Liver (tissue), 9 donors: Measurements from ENCODE around the gene CSPG4. TPM values are rescaled to one million over a fixed set of nuclear protein-coding genes. Genes with fewer than 3 reads are reported as not detected.
"Not testable (repeated sequence)": the region's sequence is repeated elsewhere in the genome, so short reads cannot be mapped to it uniquely, and the experiment has no call there.

ENCODE experiments used
- DNase-seq: peaks from one replicate; pipeline ENCODE4 v3.0.0-alpha.2; 2017; ENCODE audit warnings: low spot score
- H3K27ac ChIP-seq, 2 donors: one replicate each; pipeline ENCODE4 v1.7.0; 2013; ENCODE audit warnings: inconsistent platforms in 2 of 2, low read length in 2 of 2, control low read depth in 1 of 2, low read depth in 1 of 2, mild to moderate bottlenecking in 1 of 2
- H3K27me3 ChIP-seq, 4 donors: one replicate each; pipeline versions ENCODE4 v1.6.1 to v1.7.0; 2013; ENCODE audit warnings: low read length in 3 of 4, inconsistent platforms in 1 of 4, mild to moderate bottlenecking in 1 of 4, moderate library complexity in 1 of 4; ENCODE audit not compliant: control insufficient read depth in 4 of 4, insufficient read depth in 4 of 4
- H3K36me3 ChIP-seq, 4 donors: one replicate each; pipeline versions ENCODE4 v1.6.1 to v1.7.0; 2013; ENCODE audit warnings: low read length in 3 of 4, mild to moderate bottlenecking in 3 of 4, low read depth in 1 of 4, moderate library complexity in 1 of 4; ENCODE audit not compliant: control insufficient read depth in 4 of 4, insufficient read depth in 3 of 4
- H3K4me1 ChIP-seq, 4 donors: one replicate each; pipeline versions ENCODE4 v1.6.1 to v1.7.0; 2013; ENCODE audit warnings: low read length in 3 of 4, mild to moderate bottlenecking in 3 of 4, moderate library complexity in 1 of 4; ENCODE audit not compliant: control insufficient read depth in 4 of 4, insufficient read depth in 4 of 4
- H3K4me3 ChIP-seq, 3 donors: one replicate each; pipeline versions ENCODE4 v1.6.1 to v1.7.0; 2013; ENCODE audit warnings: low read length in 3 of 3, control low read depth in 1 of 3, low read depth in 1 of 3, mild to moderate bottlenecking in 1 of 3
- H3K9ac ChIP-seq, 2 donors: one replicate each; pipeline ENCODE4 v1.7.0; 2013; ENCODE audit warnings: low read length in 2 of 2, mild to moderate bottlenecking in 2 of 2, moderate library complexity in 2 of 2, control low read depth in 1 of 2, low read depth in 1 of 2
- H3K9me3 ChIP-seq, 4 donors: one replicate each; pipeline versions ENCODE4 v1.6.1 to v1.7.0; 2013; ENCODE audit warnings: low read length in 3 of 4; ENCODE audit not compliant: control insufficient read depth in 4 of 4
- EGR1 ChIP-seq, 2 donors: IDR thresholded peaks; 2 replicates each; pipeline ENCODE4 v1.6.1; 2016 to 2018; ENCODE audit warnings: antibody characterized with exemption in 2 of 2, low read depth in 2 of 2
- FOXA1 ChIP-seq: IDR thresholded peaks from 2 replicates; pipeline ENCODE4 v1.6.1; 2016; ENCODE audit warnings: antibody characterized with exemption
- FOXA2 ChIP-seq: IDR thresholded peaks from 2 replicates; pipeline ENCODE4 v1.6.1; 2016; ENCODE audit warnings: antibody characterized with exemption
- GABPA ChIP-seq, 2 donors: IDR thresholded peaks in 1 of 2; conservative IDR thresholded peaks in 1 of 2; 2 replicates each; pipeline ENCODE4 v1.6.1; 2016; ENCODE audit warnings: antibody characterized with exemption in 2 of 2, mild to moderate bottlenecking in 1 of 2, moderate library complexity in 1 of 2
- HNF4A ChIP-seq, 2 donors: conservative IDR thresholded peaks; 2 replicates each; pipeline ENCODE4 v1.6.1; 2016; ENCODE audit warnings: antibody characterized with exemption in 2 of 2, mild to moderate bottlenecking in 2 of 2
- NR2F2 ChIP-seq: IDR thresholded peaks from 2 replicates; pipeline ENCODE4 v1.6.1; 2016; ENCODE audit warnings: antibody characterized with exemption
- RAD21 ChIP-seq, 2 donors: IDR thresholded peaks; 2 replicates each; pipeline ENCODE4 v1.6.1; 2016; ENCODE audit warnings: antibody characterized with exemption in 2 of 2, mild to moderate bottlenecking in 2 of 2
- YY1 ChIP-seq: IDR thresholded peaks from 2 replicates; pipeline ENCODE4 v1.6.1; 2016; ENCODE audit warnings: antibody characterized with exemption, mild to moderate bottlenecking
- WGBS: extraction: QIAGEN DNeasy Blood & Tissue Kit; methylation state at CpG from one replicate; pipeline ENCODE4 v1.1.7; 2013; 5-methylcytosine and 5-hydroxymethylcytosine counted together
- polyA plus RNA-seq, 2 donors: library from polyadenylated mRNA; stranded (reverse) in 1 of 2; unstranded in 1 of 2; fragments of 200-250 nt in 1 of 2; fragments of >200 nt in 1 of 2; fragmentation: Nextera tagmentation in 1 of 2; extraction: Ambion mirVana in 1 of 2; gene quantifications; one replicate each; pipeline versions ENCODE4 v1.2.1 to v1.2.3, GENCODE V29; 2013 to 2015
- total RNA-seq, 2 donors: library from RNA; depleted of rRNA; stranded (reverse); fragments of >200 nt; gene quantifications; one replicate each; pipeline ENCODE4 v1.2.3, GENCODE V29; 2014
- TF ChIP-seq, protein P1 (sequence below): fragments of 150-350 bp; IDR thresholded peaks from 2 replicates; pipeline ENCODE4 v1.5.1; 2017; ENCODE audit warnings: improper control_type of control experiment, low read depth, low read length; ENCODE audit not compliant: missing input control
- TF ChIP-seq, protein P2 (sequence below): IDR thresholded peaks from 2 replicates; pipeline ENCODE4 v1.6.1; 2016; ENCODE audit warnings: antibody characterized with exemption
- TF ChIP-seq, protein P3 (sequence below): IDR thresholded peaks from 2 replicates; pipeline ENCODE4 v1.6.1; 2016; ENCODE audit warnings: antibody characterized with exemption
- donor health status: healthy.
- donor health status: healthy.
- donor health status: healthy.
- donor health status: healthy.
- donor health status: healthy.

CSPG4 gene
- total and polyA plus RNA-seq, 4 donors: 0.07 to 1.5 (median 0.76) TPM

DNA sequence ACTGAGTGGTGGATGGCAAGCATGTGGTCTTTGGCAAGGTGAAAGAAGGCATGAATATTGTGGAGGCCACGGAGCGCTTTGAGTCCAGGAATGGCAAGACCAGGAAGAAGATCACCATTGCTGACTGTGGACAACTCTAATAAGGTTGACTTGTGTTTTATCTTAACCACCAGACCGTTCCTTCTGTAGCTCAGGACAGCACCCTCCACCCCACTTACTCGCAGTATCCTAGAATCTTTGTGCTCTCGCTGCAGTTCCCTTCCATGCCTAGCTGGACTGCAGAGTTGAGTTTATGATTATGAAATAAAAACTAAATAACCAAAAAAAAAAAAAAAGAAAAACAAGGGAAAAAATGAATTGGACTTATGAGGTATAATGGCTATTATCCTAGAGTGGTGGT lies 34.5 kb upstream of the CSPG4 start:
- 96% methylated on average over 5 of the region's 5 CpGs for WGBS
- H3K27me3 ChIP-seq, H3K4me3 ChIP-seq, H3K4me1 ChIP-seq, DNase-seq, H3K9me3 ChIP-seq, H3K9ac ChIP-seq, H3K36me3 ChIP-seq, H3K27ac ChIP-seq: not testable (repeated sequence)

DNA sequence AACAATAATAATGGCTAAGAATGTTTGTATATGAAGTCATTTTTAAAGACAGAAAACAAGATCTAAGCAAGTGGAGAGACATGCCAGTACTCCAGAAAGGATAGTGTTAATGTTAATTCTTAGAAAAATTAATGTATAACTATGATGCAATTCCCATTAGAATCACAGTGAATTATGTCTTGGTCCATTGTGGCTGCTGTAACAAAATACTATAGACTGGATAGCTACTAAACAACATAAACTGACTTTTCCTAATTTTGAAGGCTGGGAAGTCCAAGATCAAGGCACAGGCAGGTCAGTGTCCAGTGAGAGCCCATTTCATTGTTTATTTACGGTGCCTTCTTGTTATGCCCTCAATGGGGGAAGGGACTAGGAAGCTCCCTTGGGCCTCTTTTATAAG lies 32.7 kb upstream of the CSPG4 start:
- no peak for DNase-seq
- H3K27me3 ChIP-seq: no peaks in the 10 kb centered on the region
- TF ChIP-seq FOXA1 (no peak), FOXA2 (no peak), YY1 (no peak), GABPA (IDR thresholded peaks at IDR 0.05 in 1 of 2, conservative IDR thresholded peaks at IDR 0.05 in 1 of 2) (no peak), NR2F2 (no peak), RAD21 (IDR thresholded peaks at IDR 0.05) (no peak), EGR1 (IDR thresholded peaks at IDR 0.05; ENCODE audit: low read depth in 2 of 2) (no peak), HNF4A (conservative IDR thresholded peaks at IDR 0.05) (no peak)
- TF ChIP-seq, protein P1, sequence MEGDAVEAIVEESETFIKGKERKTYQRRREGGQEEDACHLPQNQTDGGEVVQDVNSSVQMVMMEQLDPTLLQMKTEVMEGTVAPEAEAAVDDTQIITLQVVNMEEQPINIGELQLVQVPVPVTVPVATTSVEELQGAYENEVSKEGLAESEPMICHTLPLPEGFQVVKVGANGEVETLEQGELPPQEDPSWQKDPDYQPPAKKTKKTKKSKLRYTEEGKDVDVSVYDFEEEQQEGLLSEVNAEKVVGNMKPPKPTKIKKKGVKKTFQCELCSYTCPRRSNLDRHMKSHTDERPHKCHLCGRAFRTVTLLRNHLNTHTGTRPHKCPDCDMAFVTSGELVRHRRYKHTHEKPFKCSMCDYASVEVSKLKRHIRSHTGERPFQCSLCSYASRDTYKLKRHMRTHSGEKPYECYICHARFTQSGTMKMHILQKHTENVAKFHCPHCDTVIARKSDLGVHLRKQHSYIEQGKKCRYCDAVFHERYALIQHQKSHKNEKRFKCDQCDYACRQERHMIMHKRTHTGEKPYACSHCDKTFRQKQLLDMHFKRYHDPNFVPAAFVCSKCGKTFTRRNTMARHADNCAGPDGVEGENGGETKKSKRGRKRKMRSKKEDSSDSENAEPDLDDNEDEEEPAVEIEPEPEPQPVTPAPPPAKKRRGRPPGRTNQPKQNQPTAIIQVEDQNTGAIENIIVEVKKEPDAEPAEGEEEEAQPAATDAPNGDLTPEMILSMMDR: no peak
- TF ChIP-seq, protein P2, sequence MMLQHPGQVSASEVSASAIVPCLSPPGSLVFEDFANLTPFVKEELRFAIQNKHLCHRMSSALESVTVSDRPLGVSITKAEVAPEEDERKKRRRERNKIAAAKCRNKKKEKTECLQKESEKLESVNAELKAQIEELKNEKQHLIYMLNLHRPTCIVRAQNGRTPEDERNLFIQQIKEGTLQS: no peak
- TF ChIP-seq, protein P3, sequence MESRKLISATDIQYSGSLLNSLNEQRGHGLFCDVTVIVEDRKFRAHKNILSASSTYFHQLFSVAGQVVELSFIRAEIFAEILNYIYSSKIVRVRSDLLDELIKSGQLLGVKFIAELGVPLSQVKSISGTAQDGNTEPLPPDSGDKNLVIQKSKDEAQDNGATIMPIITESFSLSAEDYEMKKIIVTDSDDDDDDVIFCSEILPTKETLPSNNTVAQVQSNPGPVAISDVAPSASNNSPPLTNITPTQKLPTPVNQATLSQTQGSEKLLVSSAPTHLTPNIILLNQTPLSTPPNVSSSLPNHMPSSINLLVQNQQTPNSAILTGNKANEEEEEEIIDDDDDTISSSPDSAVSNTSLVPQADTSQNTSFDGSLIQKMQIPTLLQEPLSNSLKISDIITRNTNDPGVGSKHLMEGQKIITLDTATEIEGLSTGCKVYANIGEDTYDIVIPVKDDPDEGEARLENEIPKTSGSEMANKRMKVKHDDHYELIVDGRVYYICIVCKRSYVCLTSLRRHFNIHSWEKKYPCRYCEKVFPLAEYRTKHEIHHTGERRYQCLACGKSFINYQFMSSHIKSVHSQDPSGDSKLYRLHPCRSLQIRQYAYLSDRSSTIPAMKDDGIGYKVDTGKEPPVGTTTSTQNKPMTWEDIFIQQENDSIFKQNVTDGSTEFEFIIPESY: no peak
- no peaks in the 10 kb centered on the region for H3K4me1 ChIP-seq
- no peak overlapping the region for H3K9ac ChIP-seq
- H3K9me3 ChIP-seq: no peaks in the 10 kb centered on the region
- H3K36me3 ChIP-seq: no peaks in the 10 kb centered on the region
- WGBS: 94% methylated on average over 1 of the region's 1 CpG
- H3K27ac ChIP-seq: no peak overlapping the region
- H3K4me3 ChIP-seq: no peak overlapping the region

DNA sequence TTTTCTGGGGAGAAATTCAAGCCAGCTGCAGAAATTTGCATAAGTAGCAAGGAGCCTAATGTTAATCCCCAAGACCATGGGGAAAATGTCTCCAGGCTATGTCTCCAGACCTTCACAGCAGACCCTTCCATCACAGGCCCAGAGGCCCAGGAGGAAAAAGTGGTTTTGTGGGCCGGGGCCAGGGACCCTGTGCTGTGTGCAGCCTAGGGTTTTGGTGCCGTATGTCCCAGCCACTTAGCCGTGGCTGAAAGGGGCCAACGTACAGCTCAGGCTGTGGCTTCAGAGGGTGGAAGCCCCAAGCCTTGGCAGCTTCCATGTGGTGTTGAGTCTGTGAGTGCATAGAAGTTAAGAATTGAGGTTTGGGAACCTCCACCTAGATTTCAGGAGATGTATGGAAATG lies 29.7 kb upstream of the CSPG4 start:
- H3K27me3 ChIP-seq, H3K9ac ChIP-seq, DNase-seq, H3K27ac ChIP-seq, H3K36me3 ChIP-seq, H3K9me3 ChIP-seq, H3K4me3 ChIP-seq: not testable (repeated sequence)
- 95% methylated on average over 4 of the region's 4 CpGs for WGBS
- H3K4me1 ChIP-seq: peaks cover 2 to 12% (median 8%) of the 10 kb centered on the region in 4 donors
